ENCODE data around the gene COL9A3. TPM values are rescaled to one million over a fixed set of nuclear protein-coding genes. Genes with fewer than 3 reads are reported as not detected.

COL9A3 gene
- total RNA-seq, 1 experiment from 2014 or later = 150 TPM

DNA sequence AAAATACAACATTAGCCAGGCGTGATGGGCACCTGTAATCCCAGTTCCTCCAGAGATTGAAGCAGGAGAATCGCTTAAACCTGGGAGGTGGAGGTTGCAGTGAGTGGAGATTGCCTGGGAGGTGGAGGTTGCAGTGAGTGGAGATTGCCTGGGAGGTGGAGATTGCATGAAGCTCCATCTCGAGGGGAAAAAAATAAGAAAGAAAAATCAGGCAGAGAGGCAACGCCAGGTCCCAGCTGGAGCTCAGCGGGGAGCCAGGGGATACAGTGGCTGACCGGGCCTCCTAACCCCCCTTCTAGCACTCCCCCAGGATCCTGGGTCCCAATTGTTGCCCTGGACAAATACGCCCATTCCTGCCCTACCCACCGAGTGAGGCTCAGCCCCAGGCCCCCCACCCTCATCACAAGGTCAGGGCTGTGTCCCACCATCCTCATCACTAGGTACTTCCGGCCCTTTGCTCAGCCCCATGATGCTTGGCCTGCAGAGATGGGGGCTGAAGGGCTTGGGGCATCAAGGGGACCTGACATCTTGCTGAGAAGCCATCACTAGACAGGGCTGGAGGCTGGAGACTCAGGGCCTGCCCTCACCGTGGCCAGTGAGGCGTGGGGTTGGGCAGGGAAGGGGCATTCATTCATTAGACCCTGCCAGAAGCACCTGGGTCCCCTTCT, 10.3 kb upstream of the COL9A3 start:
- no peaks in the 10 kb centered on the region for H3K79me2 ChIP-seq (ENCODE audit: insufficient read depth, low read length)
- WGBS (ENCODE audit: extremely low coverage, insufficient read length, low lambda C conversion rate) = no CpG with 5 or more reads among the region's 11 CpGs
- no peak overlapping the region for H2BK12ac ChIP-seq (ENCODE audit: insufficient read length, low read depth, low read length)

More for the DNA sequence above, 10.3 kb upstream of the COL9A3 start:
- no peak overlapping the region for H3T11ph ChIP-seq (ENCODE audit: low read length)
- no peak overlapping the region for H3K23ac ChIP-seq (ENCODE audit: insufficient read length, low read depth, low read length)
- Mint-ChIP-seq H3K36me3 (ENCODE audit: insufficient read depth in 1 of 3, low read depth in 3 of 3) (peaks cover 4 to 19% (median 19%) of the 10 kb centered on the region in 3 experiments; a peak in 5 of 7 replicates), H3K4me3 (peak overlapping the region; percentile 69 to 78; a peak in 4 of 5 replicates), H3K4me1 (peaks cover 10 to 16% of the 10 kb centered on the region in 2 experiments), H3K27me3 (ENCODE audit: low read depth) (peaks cover 19% of the 10 kb centered on the region), H3K9me3 (no peaks in the 10 kb centered on the region), H3K27ac (no peak overlapping the region)
- no peak overlapping the region for H4K5ac ChIP-seq (ENCODE audit: insufficient read length, low read depth, low read length)
- H4K8ac ChIP-seq (replicated peaks; ENCODE audit: insufficient read length, low read depth, low read length) = no peak overlapping the region
- no peak overlapping the region; the same call in 1 of the 2 replicates for H3K14ac ChIP-seq (ENCODE audit: insufficient read depth, low read length)
- no peak overlapping the region for H4K91ac ChIP-seq (ENCODE audit: insufficient read length, low read depth, low read length)
- no peak overlapping the region for H2AK5ac ChIP-seq (ENCODE audit: insufficient read length, low read length)
- H3K4ac ChIP-seq (ENCODE audit: low read depth, low read length) = no peak overlapping the region
- no peak overlapping the region for H3K9ac ChIP-seq (ENCODE audit: extremely low read depth, insufficient read length, low read length)
- no peaks in the 10 kb centered on the region for H3K9me3 ChIP-seq (ENCODE audit: control insufficient read depth, low read depth, low read length)
- H3K27ac ChIP-seq (ENCODE audit: insufficient read length, low read depth, low read length) = no peak overlapping the region
- H2BK120ac ChIP-seq (ENCODE audit: low read depth, low read length, poor library complexity, severe bottlenecking) = no peak overlapping the region
- no peaks in the 10 kb centered on the region; the same call in 1 of the 2 replicates for H3K4me1 ChIP-seq (ENCODE audit: insufficient read depth, low read length)
- H3K4me2 ChIP-seq (ENCODE audit: insufficient read depth, insufficient read length, low read length) = no peak overlapping the region
- no peaks in the 10 kb centered on the region for H3K27me3 ChIP-seq (ENCODE audit: insufficient read depth, low read length)
- H3K79me1 ChIP-seq (ENCODE audit: insufficient read depth, low read depth, low read length, poor library complexity, severe bottlenecking) = no peaks in the 10 kb centered on the region
- TF ChIP-seq, protein P1, sequence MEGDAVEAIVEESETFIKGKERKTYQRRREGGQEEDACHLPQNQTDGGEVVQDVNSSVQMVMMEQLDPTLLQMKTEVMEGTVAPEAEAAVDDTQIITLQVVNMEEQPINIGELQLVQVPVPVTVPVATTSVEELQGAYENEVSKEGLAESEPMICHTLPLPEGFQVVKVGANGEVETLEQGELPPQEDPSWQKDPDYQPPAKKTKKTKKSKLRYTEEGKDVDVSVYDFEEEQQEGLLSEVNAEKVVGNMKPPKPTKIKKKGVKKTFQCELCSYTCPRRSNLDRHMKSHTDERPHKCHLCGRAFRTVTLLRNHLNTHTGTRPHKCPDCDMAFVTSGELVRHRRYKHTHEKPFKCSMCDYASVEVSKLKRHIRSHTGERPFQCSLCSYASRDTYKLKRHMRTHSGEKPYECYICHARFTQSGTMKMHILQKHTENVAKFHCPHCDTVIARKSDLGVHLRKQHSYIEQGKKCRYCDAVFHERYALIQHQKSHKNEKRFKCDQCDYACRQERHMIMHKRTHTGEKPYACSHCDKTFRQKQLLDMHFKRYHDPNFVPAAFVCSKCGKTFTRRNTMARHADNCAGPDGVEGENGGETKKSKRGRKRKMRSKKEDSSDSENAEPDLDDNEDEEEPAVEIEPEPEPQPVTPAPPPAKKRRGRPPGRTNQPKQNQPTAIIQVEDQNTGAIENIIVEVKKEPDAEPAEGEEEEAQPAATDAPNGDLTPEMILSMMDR (conservative IDR thresholded peaks at IDR 0.05) = no peak
- no peak overlapping the region for H2BK5ac ChIP-seq (ENCODE audit: insufficient read length, low read length)
- H3K56ac ChIP-seq (ENCODE audit: insufficient read length, low read depth, low read length) = no peak overlapping the region
- no peak overlapping the region for H3K18ac ChIP-seq (ENCODE audit: insufficient read length, low read depth, low read length)
- no peaks in the 10 kb centered on the region for H3K23me2 ChIP-seq (ENCODE audit: insufficient read length, low read depth, low read length, poor library complexity, severe bottlenecking)
- H2AFZ ChIP-seq (ENCODE audit: low read length) = no peak overlapping the region
- H4K20me1 ChIP-seq (ENCODE audit: control insufficient read depth, insufficient read depth, insufficient read length) = no peaks in the 10 kb centered on the region
- DNase-seq = no peak
- no peak overlapping the region for H2BK20ac ChIP-seq (ENCODE audit: low read depth, low read length, poor library complexity, severe bottlenecking)
- H2BK15ac ChIP-seq (ENCODE audit: low read depth, low read length) = no peak overlapping the region

Data from H9 (cell line).